Measurements from ENCODE around the gene RGS9BP.

Gene RGS9BP, protein sequence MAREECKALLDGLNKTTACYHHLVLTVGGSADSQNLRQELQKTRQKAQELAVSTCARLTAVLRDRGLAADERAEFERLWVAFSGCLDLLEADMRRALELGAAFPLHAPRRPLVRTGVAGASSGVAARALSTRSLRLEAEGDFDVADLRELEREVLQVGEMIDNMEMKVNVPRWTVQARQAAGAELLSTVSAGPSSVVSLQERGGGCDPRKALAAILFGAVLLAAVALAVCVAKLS

DNA sequence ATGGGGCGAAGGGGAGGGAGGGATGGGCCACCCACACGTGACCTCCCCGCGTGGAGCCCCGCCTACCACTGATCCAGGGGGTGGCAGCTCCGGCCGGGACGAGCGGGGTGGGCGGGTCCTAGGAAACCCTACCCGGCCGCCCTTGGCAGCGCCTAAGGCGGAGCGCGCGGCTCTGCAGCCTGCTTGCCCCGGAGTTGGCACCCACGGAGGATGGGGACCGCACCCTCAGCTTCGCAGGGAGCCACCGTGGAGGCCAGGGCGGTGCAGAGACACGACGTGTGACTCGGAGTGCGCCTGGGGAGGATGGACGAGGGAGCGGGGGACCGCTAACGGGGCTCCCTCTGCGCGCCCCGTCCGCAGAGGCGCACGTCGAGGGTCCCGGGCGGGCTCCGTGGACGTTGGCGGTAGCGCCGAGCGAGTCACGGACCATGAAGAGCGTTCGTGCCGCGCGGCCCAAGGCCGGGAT, at the start of gene RGS9BP:
Gene RGS9BP, plus strand, starts transcription at position 129 of the 466 bp plus-strand sequence. CDS start 416 bp downstream, outside the sequence.
- no peaks in the 10 kb centered on the region for H3K9me3 ChIP-seq (ENCODE audit: insufficient read depth, low read length)
- no peak for DNase-seq (ENCODE audit: low read depth, low spot score)
- peaks cover 5% of the 10 kb centered on the region for H3K4me1 ChIP-seq (ENCODE audit: insufficient read depth, insufficient read length)
- peaks cover 35% of the 10 kb centered on the region for H3K27me3 ChIP-seq (ENCODE audit: insufficient read depth, insufficient read length)
- H3K4me3 ChIP-seq (ENCODE audit: insufficient read length, low read depth), result peak within 1 kb of the TSS; percentile 68
- peaks cover 8% of the 10 kb centered on the region for H3K36me3 ChIP-seq (ENCODE audit: insufficient read depth, insufficient read length, low read length)
- H3K9ac ChIP-seq (ENCODE audit: insufficient read length, low read depth), result peak within 1 kb of the TSS; percentile 75
- no peak for TF ChIP-seq SUZ12 (IDR thresholded peaks at IDR 0.05; ENCODE audit: extremely low read depth, insufficient read depth, insufficient read length)
- TF ChIP-seq ZNF274 (IDR thresholded peaks at IDR 0.05; ENCODE audit: low read depth, low read length), result no peak
- no peak for TF ChIP-seq YY1 (IDR thresholded peaks at IDR 0.05; ENCODE audit: insufficient read depth, insufficient read length)

DNA sequence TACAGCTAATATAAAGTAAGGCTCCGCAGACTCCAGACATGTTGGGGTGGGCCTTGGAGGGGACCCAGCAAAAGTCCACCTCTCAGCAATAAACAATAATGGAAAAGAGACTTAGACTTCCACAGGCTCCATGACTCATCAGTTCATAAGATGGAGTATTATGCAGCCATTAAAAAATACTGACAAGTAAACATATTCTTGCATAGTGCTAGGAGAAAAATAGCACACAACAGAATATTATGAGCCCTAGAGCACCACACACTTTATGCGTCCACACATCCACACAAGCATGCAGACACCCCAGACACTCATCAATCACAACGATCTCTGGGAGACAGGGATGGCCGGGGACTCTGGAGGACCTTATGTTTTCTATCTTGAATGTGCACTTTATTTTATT, 48.7 kb upstream of the RGS9BP start:
- Histone ChIP-seq H3K36me3 (ENCODE audit: insufficient read depth, insufficient read length, low read length) (peaks cover 49% of the 10 kb centered on the region), H3K4me1 (ENCODE audit: insufficient read depth, insufficient read length) (no peaks in the 10 kb centered on the region), H3K9ac (ENCODE audit: insufficient read length, low read depth) (no peak overlapping the region), H3K4me3 (ENCODE audit: insufficient read length, low read depth) (no peak overlapping the region), H3K9me3 (ENCODE audit: insufficient read depth, low read length) (no peaks in the 10 kb centered on the region), H3K27me3 (ENCODE audit: insufficient read depth, insufficient read length) (no peaks in the 10 kb centered on the region)
- TF ChIP-seq YY1 (IDR thresholded peaks at IDR 0.05; ENCODE audit: insufficient read depth, insufficient read length) (no peak), SUZ12 (IDR thresholded peaks at IDR 0.05; ENCODE audit: extremely low read depth, insufficient read depth, insufficient read length) (no peak), ZNF274 (IDR thresholded peaks at IDR 0.05; ENCODE audit: low read depth, low read length) (no peak)
- no peak for DNase-seq (ENCODE audit: low read depth, low spot score)

DNA sequence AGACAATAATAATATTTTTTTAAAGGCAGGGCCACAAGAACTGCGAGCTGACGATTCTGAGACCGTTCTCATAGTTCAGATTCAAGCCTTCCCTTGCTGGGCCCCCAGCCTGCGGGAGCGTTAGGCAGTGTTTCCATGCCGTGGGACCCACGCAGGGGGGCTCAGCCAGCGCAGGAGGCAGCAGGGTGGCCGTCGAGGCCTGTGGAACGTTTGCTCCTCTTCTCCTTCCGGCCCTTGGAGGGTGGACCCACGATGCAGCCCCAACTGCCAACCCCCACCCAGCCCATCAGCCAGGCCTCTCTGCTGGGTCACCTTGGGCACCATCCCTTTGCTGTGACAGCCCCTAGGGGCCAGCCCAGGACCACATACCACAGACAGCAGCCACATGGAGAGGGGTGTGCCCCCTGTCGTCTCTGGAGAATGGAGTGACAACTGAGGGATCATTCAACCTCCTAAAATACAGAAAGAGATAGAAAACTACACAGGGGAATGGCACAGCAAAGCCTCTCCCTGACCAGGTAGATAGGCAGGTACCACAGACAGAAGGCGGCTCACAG, 47.9 kb upstream of the RGS9BP start:
- no peak for DNase-seq (ENCODE audit: low read depth, low spot score)
- Histone ChIP-seq H3K27me3 (ENCODE audit: insufficient read depth, insufficient read length) (no peaks in the 10 kb centered on the region), H3K36me3 (ENCODE audit: insufficient read depth, insufficient read length, low read length) (peaks cover 44% of the 10 kb centered on the region)

DNA sequence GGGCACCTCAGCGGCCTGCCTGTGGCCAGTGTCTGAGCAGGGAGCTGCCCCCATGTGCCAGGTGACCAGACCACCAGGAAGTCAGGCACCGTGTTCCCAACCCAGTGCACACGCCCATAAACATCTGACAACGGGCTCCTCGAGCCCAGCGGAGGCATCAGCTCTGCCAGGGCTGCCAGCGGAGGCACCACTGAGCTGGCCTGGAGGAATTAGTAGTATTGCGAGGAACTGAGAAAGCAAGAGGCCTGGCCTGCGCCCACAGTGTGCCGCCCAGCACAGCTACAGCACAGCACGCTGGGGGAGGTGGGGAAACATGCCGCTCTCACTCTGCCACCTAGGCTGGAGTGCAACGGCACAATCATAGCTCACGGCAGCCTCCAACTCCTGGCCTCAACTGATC, 45.3 kb upstream of the RGS9BP start:
- DNase-seq (ENCODE audit: low read depth, low spot score), result no peak
- Histone ChIP-seq H3K36me3 (ENCODE audit: insufficient read depth, insufficient read length, low read length) (peaks cover 33% of the 10 kb centered on the region), H3K27me3 (ENCODE audit: insufficient read depth, insufficient read length) (no peaks in the 10 kb centered on the region), H3K4me1 (ENCODE audit: insufficient read depth, insufficient read length) (no peaks in the 10 kb centered on the region), H3K9me3 (ENCODE audit: insufficient read depth, low read length) (no peaks in the 10 kb centered on the region), H3K4me3 (ENCODE audit: insufficient read length, low read depth) (no peak overlapping the region), H3K9ac (ENCODE audit: insufficient read length, low read depth) (no peak overlapping the region)
- no peak for TF ChIP-seq YY1 (IDR thresholded peaks at IDR 0.05; ENCODE audit: insufficient read depth, insufficient read length)
- TF ChIP-seq SUZ12 (IDR thresholded peaks at IDR 0.05; ENCODE audit: extremely low read depth, insufficient read depth, insufficient read length), result no peak
- no peak for TF ChIP-seq ZNF274 (IDR thresholded peaks at IDR 0.05; ENCODE audit: low read depth, low read length)

More for the DNA sequence above, 47.9 kb upstream of the RGS9BP start:
- TF ChIP-seq SUZ12 (IDR thresholded peaks at IDR 0.05; ENCODE audit: extremely low read depth, insufficient read depth, insufficient read length) (no peak), YY1 (IDR thresholded peaks at IDR 0.05; ENCODE audit: insufficient read depth, insufficient read length) (no peak), ZNF274 (IDR thresholded peaks at IDR 0.05; ENCODE audit: low read depth, low read length) (no peak)
- Histone ChIP-seq H3K9ac (ENCODE audit: insufficient read length, low read depth) (peak overlapping the region; percentile 10), H3K4me1 (ENCODE audit: insufficient read depth, insufficient read length) (no peaks in the 10 kb centered on the region), H3K9me3 (ENCODE audit: insufficient read depth, low read length) (no peaks in the 10 kb centered on the region), H3K4me3 (ENCODE audit: insufficient read length, low read depth) (no peak overlapping the region)

DNA sequence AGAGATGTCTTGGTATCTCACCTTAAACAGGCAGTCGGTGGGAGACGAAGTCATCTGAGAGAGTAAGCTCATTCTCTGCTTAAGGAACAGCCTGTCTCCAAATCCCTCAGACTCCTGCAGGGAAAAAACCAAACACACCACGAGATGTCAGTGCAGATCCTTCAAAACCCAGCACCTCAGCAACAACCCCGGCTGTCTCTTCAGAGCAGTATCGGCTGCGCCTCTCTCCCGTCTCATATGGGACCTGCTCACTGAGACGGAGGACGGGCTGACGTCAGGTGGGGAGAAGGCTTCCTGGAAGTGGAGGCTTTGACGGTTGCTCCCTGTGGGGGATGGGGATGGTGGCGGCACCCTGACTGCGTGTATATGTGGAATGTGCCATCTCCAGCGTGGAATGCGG, 44.3 kb upstream of the RGS9BP start:
- Histone ChIP-seq H3K4me1 (ENCODE audit: insufficient read depth, insufficient read length) (no peaks in the 10 kb centered on the region), H3K9me3 (ENCODE audit: insufficient read depth, low read length) (no peaks in the 10 kb centered on the region), H3K9ac (ENCODE audit: insufficient read length, low read depth) (no peak overlapping the region), H3K36me3 (ENCODE audit: insufficient read depth, insufficient read length, low read length) (peaks cover 40% of the 10 kb centered on the region), H3K4me3 (ENCODE audit: insufficient read length, low read depth) (no peak overlapping the region), H3K27me3 (ENCODE audit: insufficient read depth, insufficient read length) (no peaks in the 10 kb centered on the region)
- DNase-seq (ENCODE audit: low read depth, low spot score), result no peak
- TF ChIP-seq YY1 (IDR thresholded peaks at IDR 0.05; ENCODE audit: insufficient read depth, insufficient read length) (no peak), SUZ12 (IDR thresholded peaks at IDR 0.05; ENCODE audit: extremely low read depth, insufficient read depth, insufficient read length) (no peak), ZNF274 (IDR thresholded peaks at IDR 0.05; ENCODE audit: low read depth, low read length) (no peak)

DNA sequence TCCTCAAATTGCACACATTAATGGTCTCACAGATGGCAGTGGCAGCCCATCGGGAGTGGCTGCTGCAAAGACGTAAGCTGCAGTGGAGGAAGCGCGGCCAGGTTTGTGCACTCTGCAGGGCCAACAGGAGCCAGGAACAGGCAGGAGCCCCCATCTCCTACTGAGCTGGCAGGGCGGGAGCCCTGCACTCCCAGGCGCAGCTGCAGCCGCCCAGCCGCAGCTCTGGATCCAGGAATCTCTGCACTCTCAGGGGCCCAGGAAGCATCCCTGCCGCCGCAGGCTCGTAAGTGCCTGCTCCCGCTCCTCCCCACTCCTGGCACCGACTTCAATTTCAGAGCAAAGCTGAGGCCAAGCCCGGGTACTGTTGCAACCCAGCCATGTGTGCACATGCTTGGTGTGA, 38.2 kb upstream of the RGS9BP start:
- no peak overlapping the region for H3K4me3 ChIP-seq (ENCODE audit: insufficient read length, low read depth)
- H3K9me3 ChIP-seq (ENCODE audit: insufficient read depth, low read length), result no peaks in the 10 kb centered on the region
- H3K27me3 ChIP-seq (ENCODE audit: insufficient read depth, insufficient read length), result no peaks in the 10 kb centered on the region
- no peak for TF ChIP-seq SUZ12 (IDR thresholded peaks at IDR 0.05; ENCODE audit: extremely low read depth, insufficient read depth, insufficient read length)
- no peak for TF ChIP-seq ZNF274 (IDR thresholded peaks at IDR 0.05; ENCODE audit: low read depth, low read length)
- no peak for TF ChIP-seq YY1 (IDR thresholded peaks at IDR 0.05; ENCODE audit: insufficient read depth, insufficient read length)
- no peaks in the 10 kb centered on the region for H3K4me1 ChIP-seq (ENCODE audit: insufficient read depth, insufficient read length)
- H3K9ac ChIP-seq (ENCODE audit: insufficient read length, low read depth), result no peak overlapping the region
- no peak for DNase-seq (ENCODE audit: low read depth, low spot score)
- H3K36me3 ChIP-seq (ENCODE audit: insufficient read depth, insufficient read length, low read length), result peaks cover 47% of the 10 kb centered on the region

DNA sequence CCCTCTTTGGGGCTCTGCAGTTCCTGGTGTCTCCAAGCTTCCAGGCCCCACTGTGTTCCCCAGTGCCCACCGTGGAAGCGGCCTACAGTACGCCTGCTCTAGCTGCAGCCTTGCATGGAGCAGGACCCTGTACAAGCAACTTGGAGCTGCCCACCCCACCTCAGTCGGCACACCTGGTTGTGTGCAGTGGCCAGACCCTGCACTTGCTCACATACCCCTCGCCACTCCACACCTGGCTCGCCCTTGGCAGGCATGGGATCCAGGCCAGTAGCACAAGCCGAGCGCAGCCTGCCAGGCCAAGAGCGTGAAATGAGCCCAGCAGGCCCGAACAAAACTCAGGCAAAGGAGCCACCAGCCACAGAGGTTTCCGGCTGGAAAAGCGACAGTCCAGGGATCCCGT, 37.0 kb upstream of the RGS9BP start:
- TF ChIP-seq SUZ12 (IDR thresholded peaks at IDR 0.05; ENCODE audit: extremely low read depth, insufficient read depth, insufficient read length), result no peak
- no peak for TF ChIP-seq ZNF274 (IDR thresholded peaks at IDR 0.05; ENCODE audit: low read depth, low read length)
- no peak for TF ChIP-seq YY1 (IDR thresholded peaks at IDR 0.05; ENCODE audit: insufficient read depth, insufficient read length)
- H3K36me3 ChIP-seq (ENCODE audit: insufficient read depth, insufficient read length, low read length), result peaks cover 56% of the 10 kb centered on the region
- H3K9me3 ChIP-seq (ENCODE audit: insufficient read depth, low read length), result no peaks in the 10 kb centered on the region
- H3K4me1 ChIP-seq (ENCODE audit: insufficient read depth, insufficient read length), result no peaks in the 10 kb centered on the region
- H3K4me3 ChIP-seq (ENCODE audit: insufficient read length, low read depth), result no peak overlapping the region
- no peak for DNase-seq (ENCODE audit: low read depth, low spot score)
- H3K27me3 ChIP-seq (ENCODE audit: insufficient read depth, insufficient read length), result no peaks in the 10 kb centered on the region
- H3K9ac ChIP-seq (ENCODE audit: insufficient read length, low read depth), result no peak overlapping the region
